CD4-positive, alpha-beta T cell treated with Interleukin-15 for 1 hour (primary cell): Measurements from ENCODE around the gene GALR3.

ENCODE experiments used
- DNase-seq: peaks from one replicate; pipeline ENCODE4 v3.0.0-alpha.2; 2020

GALR3 gene

DNA sequence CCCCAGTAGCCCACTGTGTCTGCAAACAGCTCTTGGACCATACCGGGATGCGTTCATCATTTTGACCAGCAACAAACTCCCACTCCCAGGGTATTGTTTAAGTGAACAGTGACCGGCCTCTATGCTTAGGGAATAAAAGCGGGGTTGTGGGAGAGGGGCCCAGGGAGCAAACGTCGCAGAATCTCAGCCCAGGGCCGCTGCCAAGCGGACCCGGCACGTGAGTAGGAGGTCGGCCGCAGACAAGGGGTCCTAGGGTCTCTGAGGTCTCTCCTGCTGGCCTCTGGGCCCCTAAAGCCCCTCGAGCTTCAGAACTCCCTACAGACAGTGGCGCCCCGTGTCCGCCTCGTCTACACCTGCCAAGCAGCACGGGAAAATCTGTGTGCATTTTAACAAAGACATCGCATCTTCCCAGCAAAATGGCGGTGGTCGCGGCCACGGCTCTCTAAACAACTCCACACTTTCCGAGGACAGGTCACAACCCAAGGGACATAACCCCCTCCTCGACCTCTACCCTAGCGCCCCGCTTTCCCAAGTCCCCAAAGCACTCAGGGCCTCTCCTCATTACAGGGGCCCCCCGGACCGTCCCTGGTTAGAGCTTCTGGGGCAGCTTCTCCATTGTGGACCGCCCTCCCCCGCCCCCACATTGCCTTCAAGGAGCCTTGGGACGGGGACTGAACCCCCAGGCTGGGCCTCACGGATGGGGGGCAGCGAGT is 19.4 kb upstream of the GALR3 start:
- DNase-seq: no peak

DNA sequence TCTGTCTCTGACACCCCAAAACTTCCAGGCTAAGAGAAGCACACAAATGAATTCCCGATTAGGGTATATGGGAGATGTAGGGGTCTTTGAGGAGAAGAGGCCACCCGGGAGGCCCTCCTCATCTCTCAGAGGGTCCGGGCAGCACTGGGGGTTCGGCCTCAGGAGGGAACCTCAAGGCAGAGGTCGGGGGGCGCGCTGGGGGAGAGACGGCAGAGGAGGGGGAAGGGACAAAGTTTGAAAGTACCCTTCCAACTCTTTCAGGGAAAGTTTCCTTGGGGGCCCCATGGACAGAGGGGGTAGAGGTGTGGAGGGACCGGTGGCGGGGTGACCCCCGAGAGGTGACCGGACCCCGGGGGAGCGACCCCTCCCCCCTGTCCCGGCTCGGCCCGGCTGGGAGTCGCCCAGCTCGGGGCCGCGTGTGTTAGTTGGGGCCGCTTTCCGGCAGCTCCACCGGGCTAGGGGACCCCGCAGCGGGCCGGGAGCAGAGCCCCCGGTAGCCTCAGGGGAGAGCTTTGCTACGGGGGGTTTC is 18.8 kb upstream of the GALR3 start:
- DNase-seq: no peak

DNA sequence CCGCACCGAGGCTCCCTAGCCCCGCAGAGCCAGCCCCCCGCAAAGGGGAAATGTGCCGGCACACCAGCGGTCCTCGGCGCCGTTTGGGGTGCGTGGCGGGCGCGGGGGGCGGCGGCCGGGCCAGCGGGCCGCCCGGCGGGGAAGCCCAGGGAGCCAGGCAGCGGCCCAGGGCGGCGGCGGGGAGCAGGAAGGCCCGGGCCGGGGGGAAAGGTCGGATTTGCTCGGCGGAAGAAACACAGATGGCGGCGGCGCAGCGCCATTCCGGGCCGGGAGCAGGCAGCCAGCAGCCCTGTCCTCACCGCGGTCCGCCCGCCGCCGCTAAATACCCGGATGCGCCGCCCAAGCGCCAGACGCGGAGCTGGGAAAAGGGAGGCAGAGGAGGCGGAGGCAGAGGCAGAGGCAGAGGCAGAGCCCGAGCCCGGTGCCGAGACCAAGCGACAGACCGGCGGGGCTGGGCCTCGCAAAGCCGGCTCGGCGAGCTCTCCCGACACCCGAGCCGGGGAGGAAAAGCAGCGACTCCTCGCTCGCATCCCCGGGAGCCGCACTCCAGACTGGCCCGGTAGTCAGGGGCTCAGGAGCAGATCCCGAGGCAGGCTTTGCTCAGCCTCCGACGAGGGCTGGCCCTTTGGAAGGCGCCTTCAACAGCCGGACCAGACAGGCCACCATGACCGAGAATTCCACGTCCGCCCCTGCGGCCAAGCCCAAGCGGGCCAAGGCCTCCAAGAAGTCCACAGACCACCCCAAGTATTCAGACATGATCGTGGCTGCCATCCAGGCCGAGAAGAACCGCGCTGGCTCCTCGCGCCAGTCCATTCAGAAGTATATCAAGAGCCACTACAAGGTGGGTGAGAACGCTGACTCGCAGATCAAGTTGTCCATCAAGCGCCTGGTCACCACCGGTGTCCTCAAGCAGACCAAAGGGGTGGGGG is 18.0 kb upstream of the GALR3 start:
- peak; percentile 72 for DNase-seq

DNA sequence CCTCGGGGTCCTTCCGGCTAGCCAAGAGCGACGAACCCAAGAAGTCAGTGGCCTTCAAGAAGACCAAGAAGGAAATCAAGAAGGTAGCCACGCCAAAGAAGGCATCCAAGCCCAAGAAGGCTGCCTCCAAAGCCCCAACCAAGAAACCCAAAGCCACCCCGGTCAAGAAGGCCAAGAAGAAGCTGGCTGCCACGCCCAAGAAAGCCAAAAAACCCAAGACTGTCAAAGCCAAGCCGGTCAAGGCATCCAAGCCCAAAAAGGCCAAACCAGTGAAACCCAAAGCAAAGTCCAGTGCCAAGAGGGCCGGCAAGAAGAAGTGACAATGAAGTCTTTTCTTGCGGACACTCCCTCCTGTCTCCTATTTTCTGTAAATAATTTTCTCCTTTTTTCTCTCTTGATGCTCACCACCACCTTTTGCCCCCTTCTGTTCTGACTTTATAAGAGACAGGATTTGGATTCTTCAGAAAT is 17.3 kb upstream of the GALR3 start:
- DNase-seq: no peak

DNA sequence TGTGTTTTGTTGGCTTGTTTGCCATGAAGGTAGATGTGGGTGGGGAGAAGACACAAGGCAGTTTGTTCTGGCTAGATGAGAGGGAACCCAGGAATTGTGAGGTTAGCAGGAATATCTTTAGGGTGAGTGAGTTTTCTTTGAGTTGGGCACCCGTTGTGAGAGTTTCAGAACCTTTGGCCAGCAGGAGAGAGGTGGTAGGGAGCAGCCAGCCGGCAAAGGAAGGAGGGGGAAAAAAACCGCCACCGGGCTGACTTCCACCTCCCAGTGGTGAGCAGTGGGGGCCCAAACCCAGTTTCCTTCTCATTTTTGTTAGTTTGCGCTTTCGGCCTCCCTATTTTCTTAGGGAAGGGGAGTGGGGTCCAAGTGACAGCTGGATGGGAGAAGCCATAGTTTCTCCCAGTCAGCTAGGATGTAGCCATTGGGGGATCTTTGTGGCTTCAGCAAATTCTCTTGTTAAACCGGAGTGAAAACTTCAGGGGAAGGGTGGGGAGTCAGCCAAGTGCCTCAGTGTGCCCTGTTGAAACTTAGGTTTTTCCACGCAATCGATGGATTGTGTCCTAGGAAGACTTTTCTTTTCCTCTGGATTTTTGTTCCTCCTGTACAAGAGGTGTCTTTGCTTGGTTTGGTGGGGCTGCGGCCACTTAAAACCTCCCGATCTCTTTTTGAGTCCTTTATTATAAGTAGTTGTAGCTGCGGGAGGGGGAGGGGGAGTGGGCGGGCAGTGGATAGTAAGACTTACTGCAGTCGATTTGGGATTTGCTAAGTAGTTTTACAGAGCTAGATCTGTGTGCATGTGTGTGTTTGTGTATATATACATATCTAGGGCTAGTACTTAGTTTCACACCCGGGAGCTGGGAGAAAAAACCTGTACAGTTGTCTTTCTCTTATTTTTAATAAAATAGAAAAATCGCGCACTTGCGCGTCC is 16.5 kb upstream of the GALR3 start:
- DNase-seq: no peak

DNA sequence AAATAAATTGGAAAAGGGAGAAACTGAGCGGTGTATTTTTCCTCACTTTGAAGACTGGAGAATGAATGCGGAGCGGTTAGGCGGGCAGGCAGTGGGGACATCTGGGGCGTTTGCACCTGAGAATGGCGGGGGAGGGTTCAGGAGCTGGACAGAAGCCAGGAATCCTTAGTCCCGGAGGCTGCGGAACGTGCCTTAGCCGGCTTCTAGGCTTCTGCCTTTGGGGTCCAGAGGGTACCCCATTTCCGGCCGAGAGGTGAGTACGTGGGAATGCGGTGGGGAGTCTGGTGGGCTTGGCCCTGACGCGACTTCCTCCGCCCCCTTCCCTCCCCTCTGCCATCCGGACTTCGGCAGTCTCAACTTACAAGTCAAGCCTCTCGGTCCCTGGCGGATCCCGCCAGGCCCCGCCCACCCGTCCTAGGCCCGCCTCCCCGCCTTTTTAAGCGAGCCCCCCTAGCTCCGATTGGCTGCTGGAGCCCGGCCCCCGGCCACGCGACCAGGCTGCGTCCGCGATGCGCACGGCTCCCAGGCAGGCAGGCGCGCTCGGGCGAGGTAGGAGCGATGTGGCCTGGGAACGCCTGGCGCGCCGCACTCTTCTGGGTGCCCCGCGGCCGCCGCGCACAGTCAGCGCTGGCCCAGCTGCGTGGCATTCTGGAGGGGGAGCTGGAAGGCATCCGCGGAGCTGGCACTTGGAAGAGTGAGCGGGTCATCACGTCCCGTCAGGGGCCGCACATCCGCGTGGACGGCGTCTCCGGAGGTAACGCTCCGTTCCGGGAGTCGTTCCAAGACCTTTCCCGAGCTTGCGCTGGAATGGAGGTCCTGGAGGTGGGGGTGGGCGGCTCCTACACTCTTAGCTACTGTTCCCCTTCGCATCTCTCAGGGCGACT is 15.5 kb upstream of the GALR3 start, which contains the start of gene GCAT:
TSS of gene GCAT (plus strand) at position 525 of the 884 bp plus-strand sequence. CDS start at position 559, 34 bp downstream.
- peak; percentile 89 for DNase-seq

DNA sequence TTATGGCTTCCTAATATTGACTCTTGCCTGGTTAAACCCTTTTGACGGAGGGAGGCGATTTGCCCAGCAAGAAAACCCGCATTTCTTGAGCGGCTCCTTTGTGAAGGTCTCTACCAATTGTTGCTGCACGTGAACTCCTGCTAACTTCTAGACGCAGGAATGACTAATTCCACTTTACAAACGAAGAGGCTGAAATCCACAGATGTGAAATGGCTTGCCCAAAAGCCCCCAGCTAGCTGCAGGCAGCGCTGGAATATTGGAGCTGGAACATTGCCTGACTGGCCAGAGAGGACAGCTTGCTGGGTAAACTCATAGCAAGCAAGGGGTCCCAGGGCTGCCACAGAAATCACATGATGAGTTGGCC is 14.9 kb upstream of the GALR3 start:
- no peak for DNase-seq

DNA sequence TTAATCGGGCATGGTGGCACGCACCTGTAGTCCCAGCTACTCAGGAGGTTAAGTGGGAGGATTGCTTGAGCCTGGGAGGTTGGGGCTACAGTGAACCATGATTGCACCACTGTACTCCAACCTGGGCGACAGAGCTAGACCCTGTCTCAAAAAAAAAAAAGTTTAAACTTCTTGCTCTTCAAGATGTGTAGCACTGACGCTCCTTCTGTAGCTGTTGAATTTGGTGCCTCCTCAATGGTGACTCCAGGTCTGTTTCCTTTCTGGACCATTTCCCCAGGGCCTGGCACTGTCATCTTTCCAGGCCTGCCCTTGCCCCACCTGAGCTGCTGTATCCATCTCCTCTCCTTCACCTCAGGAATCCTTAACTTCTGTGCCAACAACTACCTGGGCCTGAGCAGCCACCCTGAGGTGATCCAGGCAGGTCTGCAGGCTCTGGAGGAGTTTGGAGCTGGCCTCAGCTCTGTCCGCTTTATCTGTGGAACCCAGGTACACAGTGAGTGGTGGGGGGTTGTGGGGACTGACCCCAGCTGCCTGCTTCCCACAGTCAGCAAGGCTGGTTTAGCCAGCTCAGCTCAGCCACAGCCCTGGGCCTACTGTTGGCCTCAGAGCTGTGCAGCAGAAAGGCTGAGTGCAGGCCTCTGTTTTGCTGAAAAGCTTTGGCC is 13.4 kb upstream of the GALR3 start:
- DNase-seq: no peak

DNA sequence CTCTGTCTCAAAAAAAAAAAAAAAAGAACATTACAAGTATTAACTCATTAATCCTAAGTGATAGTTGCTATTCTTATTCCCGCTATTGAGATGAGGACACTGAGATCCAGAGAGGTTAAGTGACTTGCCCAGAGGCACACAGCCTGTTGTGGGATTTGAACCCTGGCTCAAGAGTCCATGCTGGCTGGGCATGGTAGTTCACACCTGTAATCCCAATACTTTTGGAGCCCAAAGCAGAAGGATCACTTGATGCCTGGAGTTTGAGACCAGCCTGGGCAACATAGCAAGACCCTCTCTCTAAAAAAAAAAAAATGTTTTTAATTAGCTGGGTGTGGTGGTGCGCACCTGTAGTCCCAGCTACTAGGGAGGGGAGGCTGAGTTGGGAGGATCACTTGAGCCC is 11.3 kb upstream of the GALR3 start:
- DNase-seq: no peak

DNA sequence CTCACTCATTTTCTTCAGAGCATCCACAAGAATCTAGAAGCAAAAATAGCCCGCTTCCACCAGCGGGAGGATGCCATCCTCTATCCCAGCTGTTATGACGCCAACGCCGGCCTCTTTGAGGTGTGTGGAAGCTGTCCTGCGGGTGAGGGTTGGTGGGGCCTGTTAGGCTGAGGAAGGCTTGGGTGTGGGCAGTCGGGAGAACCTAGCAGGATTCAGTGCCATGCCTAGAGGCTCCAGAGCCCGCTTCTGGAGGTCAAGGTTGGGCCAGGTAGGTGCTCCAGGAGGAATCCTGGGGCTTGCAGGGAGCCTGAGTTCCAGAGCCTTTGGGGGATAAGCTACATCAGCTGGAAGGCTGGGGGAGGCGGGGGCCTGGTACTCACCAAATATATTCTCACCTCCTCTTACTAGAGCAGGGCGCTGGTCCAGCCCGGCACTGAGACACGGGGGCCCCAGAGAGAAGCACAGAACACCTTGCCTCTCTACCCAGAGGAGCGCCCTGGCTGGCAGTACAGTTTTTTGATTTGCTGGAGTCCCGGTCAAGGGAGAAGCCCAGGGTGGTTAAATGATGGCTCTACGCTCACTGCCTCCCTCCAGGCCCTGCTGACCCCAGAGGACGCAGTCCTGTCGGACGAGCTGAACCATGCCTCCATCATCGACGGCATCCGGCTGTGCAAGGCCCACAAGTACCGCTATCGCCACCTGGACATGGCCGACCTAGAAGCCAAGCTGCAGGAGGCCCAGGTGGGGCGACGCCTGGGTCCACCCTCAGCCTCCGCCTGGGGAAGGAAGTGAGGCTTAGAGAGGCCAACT is 10.1 kb upstream of the GALR3 start:
- no peak for DNase-seq

DNA sequence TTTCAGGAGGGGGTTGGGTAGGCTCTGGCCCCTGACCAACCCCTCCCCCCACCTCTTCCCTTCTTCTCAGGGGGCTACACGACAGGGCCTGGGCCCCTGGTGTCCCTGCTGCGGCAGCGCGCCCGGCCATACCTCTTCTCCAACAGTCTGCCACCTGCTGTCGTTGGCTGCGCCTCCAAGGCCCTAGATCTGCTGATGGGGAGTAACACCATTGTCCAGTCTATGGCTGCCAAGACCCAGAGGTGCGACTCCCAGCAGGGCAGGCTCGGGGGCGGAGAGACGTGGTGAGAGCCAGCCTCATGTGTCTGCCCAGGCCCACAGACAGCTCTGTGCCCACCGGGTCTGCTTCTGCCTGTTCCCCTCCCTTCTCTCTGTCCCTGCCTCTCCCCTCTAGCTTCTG is 7.6 kb upstream of the GALR3 start:
- DNase-seq: no peak

DNA sequence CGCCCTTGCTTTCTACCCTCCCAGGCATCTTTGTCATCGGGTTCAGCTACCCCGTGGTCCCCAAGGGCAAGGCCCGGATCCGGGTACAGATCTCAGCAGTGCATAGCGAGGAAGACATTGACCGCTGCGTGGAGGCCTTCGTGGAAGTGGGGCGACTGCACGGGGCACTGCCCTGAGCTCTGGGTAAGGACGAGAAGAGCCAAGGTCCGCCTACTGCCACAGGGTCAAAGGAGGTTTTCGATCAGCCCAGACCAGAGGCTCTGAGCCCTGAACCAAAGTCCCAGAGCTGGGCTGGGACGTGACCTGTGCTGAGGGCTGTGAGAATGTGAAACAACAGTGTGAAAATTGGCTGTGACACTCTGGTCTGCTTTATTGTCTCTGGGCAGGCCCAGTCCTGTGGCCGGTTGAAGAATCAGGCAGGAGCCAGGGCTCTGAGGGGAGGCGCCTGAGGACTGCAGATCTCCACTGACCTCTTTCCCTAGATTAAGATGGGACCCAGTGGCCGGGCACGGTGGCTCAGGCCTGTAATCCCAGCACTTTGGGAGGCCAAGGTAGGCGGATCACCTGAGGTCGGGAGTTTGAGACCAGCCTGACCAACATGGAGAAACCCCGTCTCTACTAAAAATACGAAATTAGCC is 6.5 kb upstream of the GALR3 start:
- DNase-seq: no peak

DNA sequence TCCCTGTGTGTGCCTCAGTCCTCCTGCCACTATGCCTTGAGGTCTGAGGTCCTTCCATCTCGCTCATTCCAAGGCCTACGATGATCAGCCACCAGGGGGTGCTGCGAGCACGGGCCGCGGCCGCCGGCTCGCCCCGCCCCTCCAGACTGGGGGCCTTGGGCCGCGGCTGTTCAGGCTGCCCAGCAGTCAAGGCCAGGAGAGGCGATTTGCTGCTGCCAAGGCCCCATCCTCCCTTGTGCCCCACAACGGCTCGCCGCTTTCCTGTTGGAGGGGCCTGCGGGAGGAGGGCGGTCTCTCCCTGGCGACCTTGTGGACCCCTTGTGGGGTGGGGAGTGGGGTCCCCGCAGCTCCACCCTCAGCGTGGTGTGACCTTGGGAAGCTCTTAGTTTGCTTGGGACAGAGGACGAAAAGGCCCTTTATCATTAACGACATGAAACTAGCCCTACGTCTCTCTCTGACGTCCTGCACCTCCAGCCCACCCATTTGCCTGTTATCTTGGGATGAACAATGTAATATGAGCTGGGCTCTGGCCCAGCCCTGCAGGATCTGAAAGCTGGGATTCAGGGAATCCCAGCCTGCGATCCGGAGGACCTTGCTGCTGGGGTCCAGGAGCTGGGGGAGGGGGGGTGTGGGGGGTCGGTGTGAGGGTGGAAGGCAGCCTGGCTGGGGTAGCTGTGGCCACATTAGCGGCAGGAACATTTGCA is 5.3 kb upstream of the GALR3 start:
- peak; percentile 75 for DNase-seq

DNA sequence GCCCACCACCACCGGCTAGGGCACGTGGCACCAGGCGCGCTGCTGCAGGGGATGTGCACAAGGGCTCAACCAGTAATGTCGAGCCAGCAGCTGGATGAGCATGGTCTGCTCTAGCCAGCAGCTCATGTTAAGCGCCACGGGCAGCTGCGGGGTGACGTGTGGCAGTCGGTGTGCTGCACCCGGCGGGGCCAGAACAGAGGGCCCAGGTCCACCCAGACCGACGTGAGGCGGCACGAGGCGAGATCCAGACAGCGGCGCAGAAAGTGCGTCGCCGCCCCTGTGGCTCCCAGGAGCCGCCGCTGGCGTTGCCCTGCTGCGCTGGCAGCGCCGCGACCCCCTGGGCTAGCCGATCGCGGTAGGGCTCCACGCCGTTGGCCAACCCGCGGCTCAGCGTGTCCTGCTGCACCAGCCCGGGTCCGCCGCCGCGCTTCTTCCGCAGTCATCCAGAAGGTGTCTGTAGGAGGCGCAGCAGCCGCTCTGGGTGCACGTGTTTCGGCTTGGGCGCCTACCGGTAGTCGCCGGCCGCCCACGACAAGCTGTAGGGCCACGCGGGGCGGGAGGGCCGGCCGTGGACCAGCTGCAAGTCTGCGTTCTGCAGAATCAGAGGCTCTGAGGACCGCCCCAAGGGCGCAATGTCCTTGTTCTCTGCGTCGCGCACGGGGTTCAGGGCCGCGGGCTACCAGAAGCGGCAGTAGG is 4.6 kb upstream of the GALR3 start:
- peak; percentile 62 for DNase-seq

DNA sequence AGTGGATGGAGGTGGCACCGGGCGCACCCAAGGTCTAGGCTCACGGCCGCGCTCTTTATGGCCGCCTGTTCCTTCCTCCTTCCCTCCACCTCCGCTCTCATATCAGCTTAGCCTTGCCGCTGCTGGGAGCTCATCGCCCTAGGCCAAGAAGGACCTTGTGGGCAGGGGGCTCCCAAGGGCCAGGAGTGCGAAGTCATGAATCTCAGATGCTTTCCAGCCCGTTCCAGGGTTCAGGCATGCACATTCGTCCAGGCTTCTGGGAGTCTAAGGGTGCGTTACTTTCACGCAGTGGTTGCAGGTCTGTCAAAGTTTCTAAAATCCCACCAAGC is 4.1 kb upstream of the GALR3 start:
- DNase-seq: no peak

DNA sequence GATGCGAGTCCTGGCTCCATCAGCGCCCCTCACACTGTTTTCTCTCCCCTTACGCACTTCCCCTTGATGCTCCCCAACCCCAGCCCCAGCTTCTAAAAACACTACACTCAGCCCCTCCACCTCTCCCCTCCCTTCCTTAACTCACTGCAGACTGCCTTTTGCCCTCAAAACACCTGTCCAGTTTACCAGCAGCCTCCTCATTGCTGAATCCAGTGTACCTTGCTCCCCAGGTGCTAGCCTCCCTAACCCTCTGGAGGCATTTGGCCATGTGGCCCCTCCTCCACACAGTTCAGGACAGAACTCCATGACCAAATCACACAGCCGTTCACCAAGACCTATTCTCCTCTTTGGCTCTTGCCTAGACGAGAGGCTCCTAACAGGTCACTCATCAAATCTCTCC is 2.8 kb upstream of the GALR3 start:
- DNase-seq: no peak

DNA sequence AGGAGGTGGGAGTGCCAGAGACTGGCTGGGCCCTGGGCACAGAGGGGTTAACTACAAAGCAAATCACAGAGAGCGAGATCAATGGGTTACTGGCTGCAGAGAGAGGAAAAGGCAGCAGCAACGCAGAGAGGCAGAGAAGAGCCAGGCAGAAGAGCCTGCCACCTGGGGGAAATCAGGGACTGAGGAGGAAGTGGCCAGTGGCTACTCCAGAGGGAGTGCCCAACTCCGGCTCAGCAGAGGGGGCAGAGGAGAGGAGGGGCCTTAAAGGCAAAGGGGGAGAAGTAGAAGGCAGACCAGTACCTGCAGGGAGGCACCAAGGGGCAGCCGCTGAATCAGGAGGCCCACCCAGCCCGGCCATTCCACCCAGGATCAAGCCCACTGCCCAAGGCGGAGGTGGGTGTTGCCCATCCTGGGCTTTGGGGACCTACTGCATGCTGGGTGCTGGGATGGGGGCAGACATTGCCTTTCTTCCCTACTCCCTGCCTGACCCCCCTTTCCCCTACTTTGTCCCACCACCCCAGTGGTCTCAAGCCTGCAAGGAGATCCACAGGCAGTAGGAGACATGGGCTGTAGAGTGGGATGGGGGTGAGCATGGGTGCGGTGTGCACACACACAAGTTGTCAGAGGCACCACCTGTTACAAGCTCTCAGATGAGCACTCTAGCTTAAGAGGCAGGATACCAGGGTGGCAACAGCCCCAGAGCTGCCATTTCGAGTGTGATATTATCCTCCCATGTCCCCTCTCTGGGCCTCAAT is 926 bp upstream of the GALR3 start:
- no peak for DNase-seq
